Activated CD8-positive, alpha-beta memory T cell treated with anti-CD3 and anti-CD28 coated beads, Interleukin-2, amount 50 U/mL, for 1 hour (primary cell): Measurements from ENCODE around the gene FAM110A.
"Not testable (repeated sequence)": the region's sequence is repeated elsewhere in the genome, so short reads cannot be mapped to it uniquely, and the experiment has no call there.

Experiments used
- DNase-seq: peaks from one replicate; pipeline ENCODE4 v3.0.0-alpha.2; 2020; ENCODE audit errors: extremely low read depth

The FAM110A gene

GRCh38 chr20:823574-823902 lies 10.0 kb upstream of the FAM110A start:
- no peak for DNase-seq

- DNase-seq, result no peak
Observed at GRCh38 chr20:824490-824889, 9.0 kb upstream of the FAM110A start.

- no peak for DNase-seq
Observed at GRCh38 chr20:824916-825315, 8.6 kb upstream of the FAM110A start.

- no peak for DNase-seq
Observed at GRCh38 chr20:825710-826421, 7.6 kb upstream of the FAM110A start.

GRCh38 chr20:826695-827323 lies 6.7 kb upstream of the FAM110A start:
- no peak for DNase-seq

- not testable (repeated sequence) for DNase-seq
Observed at GRCh38 chr20:827981-828380, 5.5 kb upstream of the FAM110A start.

GRCh38 chr20:828987-829386 lies 4.5 kb upstream of the FAM110A start:
- DNase-seq, result no peak

- DNase-seq, result no peak
Observed at GRCh38 chr20:829551-829950, 4.0 kb upstream of the FAM110A start.

- no peak for DNase-seq
Observed at GRCh38 chr20:830011-830521, 3.4 kb upstream of the FAM110A start.

GRCh38 chr20:831251-831650 lies 2.3 kb upstream of the FAM110A start:
- no peak for DNase-seq

- DNase-seq, result no peak
Observed at GRCh38 chr20:831956-832355, 1.6 kb upstream of the FAM110A start.

GRCh38 chr20:833121-833449 lies 430 bp upstream of the FAM110A start:
- no peak for DNase-seq

- DNase-seq, result no peak
Observed at GRCh38 chr20:834151-834746, 734 bp downstream of the FAM110A start.

- DNase-seq, result no peak
Observed at GRCh38 chr20:835608-836045, 2.1 kb downstream of the FAM110A start.

- DNase-seq, result no peak
Observed at GRCh38 chr20:836190-836589, 2.7 kb downstream of the FAM110A start.

- no peak for DNase-seq
Observed at GRCh38 chr20:839015-839414, 5.5 kb downstream of the FAM110A start.

- no peak for DNase-seq
Observed at GRCh38 chr20:839626-840025, 6.1 kb downstream of the FAM110A start.

GRCh38 chr20:840503-840857 lies 7.0 kb downstream of the FAM110A start:
- no peak for DNase-seq

- no peak for DNase-seq
Observed at GRCh38 chr20:840858-841567, 7.5 kb downstream of the FAM110A start.

- DNase-seq, result no peak
Observed at GRCh38 chr20:841568-842546, 8.3 kb downstream of the FAM110A start.

GRCh38 chr20:842547-842940 lies 9.0 kb downstream of the FAM110A start:
- DNase-seq, result no peak

- no peak for DNase-seq
Observed at GRCh38 chr20:843912-844311, 10.4 kb downstream of the FAM110A start.
